SK-N-MC (cell line): ENCODE measurements around the gene ERVFRD-1.

Experiments
- EZH2 ChIP-seq: fragments of 200-600 bp; sonication (generic); IDR thresholded peaks from one replicate; pipeline ENCODE4 v1.6.1; 2017; ENCODE audit warnings: antibody characterized with exemption
- POLR2AphosphoS5 ChIP-seq: IDR thresholded peaks from 2 replicates; pipeline ENCODE4 v1.6.1; 2012; ENCODE audit warnings: mild to moderate bottlenecking, low read depth, low read length, borderline replicate concordance

GRCh38 chr6:11113038-11113437 is 1.5 kb upstream of the ERVFRD-1 start:
- TF ChIP-seq EZH2 (no peak), POLR2AphosphoS5 (no peak)
